Prostate gland (tissue), 2 donors: Measurements from ENCODE around the gene PRKCD.

Source experiments
- CTCF ChIP-seq, 4 experiments: fragments of 200-600 bp in 2 of 4; fragments of 450-650 bp in 2 of 4; sonication (generic) in 2 of 4; IDR thresholded peaks; 1 replicate in 3 of 4; 2 replicates in 1 of 4; pipeline ENCODE4 v1.5.1; 2016 to 2019; ENCODE audit warnings: antibody characterized with exemption in 4 of 4, mild to moderate bottlenecking in 2 of 4, moderate library complexity in 2 of 4
- POLR2A ChIP-seq: fragments of 450-650 bp; IDR thresholded peaks from one replicate; pipeline ENCODE4 v1.6.1; 2016; ENCODE audit warnings: antibody characterized with exemption, mild to moderate bottlenecking

- no peak for TF ChIP-seq CTCF (IDR thresholded peaks at IDR 0.05)
- no peak for TF ChIP-seq POLR2A
Observed at GRCh38 chr3:53229171-53229570, 68.2 kb downstream of the PRKCD start.
